GM21423 (cell line): ENCODE data around the gene TRPT1.

Experiments
- ATAC-seq: cut with Tn5 transposase; IDR thresholded peaks from one replicate; pipeline ENCODE4 v1.9.1; 2021; ENCODE audit warnings: mild to moderate bottlenecking, moderate library complexity; ENCODE audit not compliant: unreplicated experiment

The TRPT1 gene

DNA sequence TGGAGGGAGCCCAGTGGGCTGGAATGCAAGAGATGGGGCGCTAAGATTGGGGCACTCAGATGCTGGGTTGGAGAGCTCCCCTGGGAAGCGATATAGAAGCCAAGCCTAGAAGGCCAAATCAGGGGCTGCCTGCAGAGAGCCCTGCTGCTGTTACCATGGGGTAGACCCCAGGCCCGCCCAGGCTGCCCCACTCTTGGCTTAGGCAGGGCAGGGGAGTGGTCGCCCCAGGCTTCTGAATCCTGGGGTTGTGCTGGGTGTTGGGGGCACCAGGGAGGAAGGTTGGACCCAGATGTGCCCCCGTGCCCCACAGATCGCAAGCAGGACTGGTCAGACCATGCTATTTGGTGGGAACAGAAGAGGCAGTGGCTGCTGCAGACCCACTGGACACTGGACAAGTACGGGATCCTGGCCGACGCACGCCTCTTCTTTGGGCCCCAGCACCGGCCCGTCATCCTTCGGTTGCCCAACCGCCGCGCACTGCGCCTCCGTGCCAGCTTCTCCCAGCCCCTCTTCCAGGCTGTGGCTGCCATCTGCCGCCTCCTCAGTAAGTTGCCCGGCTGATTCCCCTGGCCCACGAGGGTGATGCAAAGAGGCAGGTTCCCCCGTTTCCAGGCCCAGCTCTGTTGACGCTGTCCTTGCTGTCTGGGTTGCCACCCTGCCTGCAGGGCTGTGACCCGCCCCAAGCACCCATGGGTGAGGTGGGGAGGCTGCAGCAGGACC, 15.5 kb downstream of the TRPT1 start:
- no peak for ATAC-seq

DNA sequence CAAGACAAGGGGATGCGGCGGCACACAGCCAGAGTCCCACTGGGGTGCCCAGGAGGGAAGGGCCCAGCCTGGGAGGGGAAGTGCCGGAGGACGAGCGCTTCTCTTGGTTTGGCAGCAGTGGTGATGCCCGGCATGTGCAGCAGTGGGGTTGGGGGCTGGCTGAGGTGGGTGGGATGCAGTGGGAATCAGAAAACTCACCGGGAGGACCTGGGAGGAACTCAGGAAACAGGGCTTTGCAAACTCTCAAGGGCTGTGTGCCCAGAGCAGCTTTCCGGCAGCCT, 16.5 kb downstream of the TRPT1 start:
- ATAC-seq: no peak

DNA sequence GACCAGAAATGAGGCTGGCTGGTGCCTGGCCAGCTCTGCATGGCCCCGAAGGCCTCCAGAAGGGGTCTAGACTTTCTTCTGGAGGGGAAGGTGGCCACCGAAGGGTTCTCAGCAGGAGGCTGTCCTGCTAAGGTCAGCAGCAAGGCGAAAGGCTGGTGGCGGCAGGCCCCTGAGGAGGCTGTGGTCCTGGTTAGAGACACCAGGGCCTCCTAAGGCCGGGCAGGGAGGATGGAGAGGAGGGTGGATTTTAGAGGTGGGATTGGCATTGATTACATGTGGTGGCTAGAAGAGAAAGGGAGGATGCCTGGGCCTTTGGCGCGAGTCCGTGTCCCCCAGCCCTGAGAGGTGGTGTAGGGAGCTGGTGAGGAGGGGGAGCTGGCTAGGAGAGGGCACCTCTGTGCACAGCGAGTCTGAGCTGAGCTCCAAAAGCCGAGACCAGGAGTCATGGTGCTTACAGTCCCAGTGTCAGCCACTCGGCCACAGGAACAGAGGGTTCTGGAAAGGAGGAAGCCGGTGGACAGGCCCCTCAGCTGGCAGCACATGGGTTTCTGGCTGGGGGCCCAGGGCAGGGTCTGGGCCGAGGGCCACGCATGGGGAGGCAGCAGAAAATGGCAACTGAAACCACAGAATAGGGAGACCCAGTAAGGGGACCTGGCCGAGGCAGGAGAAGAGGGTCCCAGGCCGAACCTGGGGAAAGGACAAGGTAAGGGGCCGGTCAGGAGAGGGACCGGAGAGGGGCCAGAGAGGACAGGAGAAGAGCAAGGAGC, 17.0 kb downstream of the TRPT1 start:
- no peak for ATAC-seq

DNA sequence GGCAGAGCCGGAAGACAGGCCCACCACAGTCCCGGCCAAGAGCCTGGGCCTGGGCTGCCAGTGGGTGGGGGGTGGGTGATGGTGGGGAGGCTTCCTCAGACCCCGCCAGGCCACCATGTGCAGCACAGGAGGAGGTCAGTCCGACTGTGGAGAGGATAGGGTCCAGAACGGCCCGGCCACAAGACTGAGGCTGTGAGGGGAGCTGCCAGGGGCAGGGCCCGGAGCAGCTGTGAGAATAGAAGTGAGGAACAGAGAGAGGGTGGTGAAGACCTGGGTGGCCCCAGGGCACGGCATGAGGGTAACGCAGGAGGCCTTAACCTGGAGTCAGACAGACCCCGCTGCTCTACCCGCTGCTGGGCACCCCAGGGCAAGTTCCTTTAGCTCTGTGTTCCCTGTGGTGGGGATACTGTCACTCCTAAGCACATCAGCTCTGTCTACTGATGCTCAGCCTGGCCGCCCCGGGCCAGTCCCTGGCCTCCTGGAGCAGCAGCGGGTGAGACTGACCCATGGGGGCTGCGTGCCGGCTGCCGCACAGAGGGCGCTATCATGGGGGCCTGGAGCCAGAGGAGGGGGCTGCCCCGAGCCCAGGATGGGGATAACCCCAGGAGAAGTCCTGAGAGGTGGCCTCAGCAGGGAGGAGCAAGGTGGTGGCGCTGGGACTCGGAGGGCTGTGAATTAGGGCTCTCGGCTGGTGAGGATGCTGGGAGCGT, 17.7 kb downstream of the TRPT1 start:
- ATAC-seq: no peak

DNA sequence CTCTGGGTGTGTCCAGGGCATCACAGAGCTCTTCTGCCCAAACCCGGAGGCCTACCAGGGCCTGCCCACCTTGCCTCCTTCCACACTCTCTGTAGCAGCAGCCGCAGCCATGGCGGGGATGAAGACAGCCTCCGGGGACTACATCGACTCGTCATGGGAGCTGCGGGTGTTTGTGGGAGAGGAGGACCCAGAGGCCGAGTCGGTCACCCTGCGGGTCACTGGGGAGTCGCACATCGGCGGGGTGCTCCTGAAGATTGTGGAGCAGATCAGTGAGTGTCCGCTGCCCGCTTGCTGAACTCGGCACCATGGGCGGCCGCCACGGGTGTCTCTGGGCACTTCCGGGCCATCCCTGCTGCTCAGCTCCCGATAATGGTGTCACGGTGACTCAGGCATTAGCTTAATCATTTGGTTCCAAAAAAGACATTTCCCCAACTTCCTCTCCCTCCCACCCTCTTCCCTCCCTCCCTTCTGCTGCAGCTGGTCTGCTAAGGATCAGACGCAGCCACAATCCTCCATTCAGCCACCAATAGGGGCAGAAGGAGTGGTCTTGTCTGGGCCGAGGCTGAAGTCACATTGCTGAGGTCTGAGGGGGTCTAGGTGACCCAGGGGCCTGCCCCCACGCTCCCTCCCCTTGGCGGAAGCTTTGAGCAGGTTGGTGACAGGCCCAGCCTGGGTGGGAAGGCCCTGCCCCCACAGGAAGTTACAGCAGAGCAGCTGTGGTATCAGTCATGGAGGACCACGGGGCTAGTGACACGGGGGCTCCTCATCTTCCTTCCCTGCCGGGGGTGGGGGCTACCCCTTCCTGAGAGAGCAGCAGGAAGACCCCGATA, 18.5 kb downstream of the TRPT1 start:
- ATAC-seq: peak; percentile 59

DNA sequence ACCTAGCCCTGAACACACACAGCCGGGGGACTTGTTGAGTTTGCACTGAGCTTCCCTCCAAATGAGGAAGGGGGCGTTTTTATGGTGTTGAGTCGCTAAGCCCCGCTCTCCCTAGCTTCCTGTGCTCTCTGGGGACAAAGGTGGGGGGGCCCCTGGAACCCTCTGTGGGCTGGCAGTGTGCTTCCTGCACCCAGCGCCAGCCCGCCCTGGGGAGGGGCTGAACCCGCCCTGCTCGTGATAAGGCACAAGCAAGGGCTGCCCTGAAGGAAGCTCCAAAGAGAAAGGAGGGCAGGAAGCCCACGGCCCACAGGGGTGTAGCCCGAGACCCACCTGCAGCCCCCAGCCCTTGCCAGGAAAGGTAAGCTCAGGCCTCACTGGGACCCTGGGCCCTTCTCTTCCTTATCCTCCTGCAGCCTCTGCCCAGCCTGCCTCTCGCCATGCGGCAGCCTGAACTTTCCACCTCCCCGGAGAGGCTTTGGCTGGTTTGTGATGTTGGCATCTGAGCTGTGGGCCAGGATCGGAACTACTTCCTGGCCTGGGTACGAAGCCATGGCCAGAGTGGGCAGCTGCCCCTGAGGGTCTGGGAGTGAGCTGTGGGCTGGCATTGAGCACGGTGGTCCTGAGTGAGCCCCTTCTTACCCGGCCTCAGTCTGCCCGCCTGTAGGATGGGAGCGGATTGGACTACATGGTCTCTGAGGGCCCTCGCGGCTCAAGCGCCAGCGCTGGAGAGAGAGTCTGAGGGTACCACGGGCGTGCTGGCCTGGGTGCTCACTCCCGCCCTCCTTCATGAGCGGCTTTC, 19.3 kb downstream of the TRPT1 start, which contains the start of gene FERMT3:
TSS of gene FERMT3 (plus strand) at position 265 of the 799 bp plus-strand sequence. CDS start 644 bp downstream, outside the sequence.
- ATAC-seq: peak; percentile 50

DNA sequence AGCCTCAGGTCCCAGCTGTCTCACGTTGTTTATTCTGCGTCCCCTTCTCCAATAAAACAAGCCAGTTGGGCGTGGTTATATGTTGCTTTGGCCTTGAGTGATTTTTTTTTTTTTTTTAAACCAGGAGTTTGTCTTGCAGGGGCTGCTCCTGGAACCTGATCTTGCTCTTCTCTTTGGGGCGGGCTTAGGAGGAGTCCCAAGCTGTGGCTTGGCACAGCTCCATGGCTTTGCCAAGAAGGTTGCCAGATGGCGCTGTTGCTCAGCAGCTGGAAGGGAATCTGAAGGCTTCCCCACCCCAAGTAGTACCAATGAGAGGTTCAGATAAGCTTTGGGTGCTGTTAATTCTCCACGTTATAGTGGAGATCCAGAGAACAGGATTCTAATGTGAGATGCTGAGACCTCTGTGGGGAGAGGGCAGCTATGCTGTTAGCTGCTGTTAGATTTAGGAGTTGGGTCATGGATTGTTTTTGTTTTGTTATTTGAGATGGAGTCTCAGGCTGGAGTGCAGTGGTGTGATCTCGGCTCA, 21.5 kb downstream of the TRPT1 start:
- ATAC-seq: no peak

DNA sequence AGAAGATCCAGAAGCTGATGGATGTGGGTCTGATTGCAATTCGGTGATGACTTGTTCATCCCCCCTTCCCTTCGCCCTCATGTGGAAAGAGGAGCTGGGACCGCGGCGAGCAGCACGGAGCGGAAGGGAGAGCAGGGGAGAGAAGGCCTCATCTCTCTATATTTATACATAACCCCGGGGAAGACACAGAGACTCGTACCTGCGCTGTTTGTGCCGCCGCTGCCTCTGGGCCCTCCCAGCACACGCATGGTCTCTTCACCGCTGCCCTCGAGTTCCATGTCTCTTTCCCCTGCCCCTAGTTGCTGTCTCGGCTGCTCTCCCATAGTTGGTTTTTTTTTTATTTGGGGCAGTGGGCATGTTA, 21.9 kb downstream of the TRPT1 start:
- ATAC-seq: no peak

DNA sequence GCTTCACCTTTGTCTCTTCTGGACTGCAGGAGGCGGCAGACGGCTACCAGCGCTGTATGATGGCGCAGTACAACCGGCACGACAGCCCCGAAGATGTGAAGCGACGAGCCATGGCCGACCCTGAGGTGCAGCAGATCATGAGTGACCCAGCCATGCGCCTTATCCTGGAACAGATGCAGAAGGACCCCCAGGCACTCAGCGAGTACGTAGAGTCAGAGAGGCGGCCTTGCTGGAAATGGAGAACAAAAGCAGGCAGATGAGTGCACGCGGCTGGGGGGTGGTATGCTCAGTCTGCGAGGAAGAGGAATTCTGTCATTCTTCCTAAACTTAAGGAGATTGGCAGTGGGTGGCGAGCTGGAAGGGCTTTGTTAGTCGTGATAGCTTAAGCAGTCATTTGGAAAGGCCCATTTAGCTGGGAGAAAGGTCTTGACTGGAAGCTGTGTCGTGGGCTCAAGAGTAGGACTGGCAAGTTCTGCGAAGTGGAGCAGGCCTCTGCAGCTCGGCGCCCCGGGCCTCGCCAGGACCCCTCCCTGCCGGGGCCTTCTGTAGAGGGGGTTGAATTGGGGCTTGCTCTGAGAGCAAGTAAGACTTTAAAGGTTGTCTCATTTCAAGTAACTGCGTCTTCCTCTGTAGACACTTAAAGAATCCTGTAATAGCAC, 22.4 kb downstream of the TRPT1 start:
- no peak for ATAC-seq

DNA sequence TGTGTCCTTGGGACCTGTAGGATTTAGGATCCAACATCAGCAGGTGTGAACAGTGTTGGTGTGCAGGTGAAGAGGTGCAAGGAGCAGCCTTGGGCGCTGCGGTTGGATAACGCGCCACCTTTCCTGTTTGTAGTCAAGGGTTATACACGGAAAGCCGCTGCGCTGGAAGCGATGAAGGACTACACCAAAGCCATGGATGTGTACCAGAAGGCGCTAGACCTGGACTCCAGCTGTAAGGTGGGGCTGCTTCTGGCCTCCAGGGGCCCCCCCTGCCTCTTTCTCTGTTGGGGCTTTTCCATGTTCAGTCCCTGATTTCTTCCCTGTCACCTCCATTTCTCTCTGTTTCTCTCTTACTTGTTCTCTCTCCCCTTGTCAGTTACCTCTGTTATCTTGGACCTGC, 23.0 kb downstream of the TRPT1 start:
- ATAC-seq: no peak

DNA sequence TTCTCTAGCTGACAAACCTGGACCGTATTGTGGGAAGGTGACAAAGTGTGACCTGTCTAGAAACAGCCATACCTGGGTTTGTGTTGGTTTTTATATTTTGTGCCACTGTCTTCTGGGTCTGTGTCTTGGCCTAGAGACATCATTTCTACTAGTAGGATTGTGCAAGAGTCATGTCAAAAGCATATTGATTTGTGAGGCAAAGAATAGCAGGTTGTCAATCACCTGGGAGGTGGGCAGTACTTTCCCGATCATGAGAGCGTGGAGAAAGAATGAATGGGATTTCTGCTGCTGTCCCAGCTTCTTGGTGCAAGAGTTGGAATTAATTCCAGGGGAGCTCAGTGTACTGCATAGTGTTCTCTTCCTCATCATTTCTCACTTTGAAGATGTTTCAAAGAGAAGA, 24.4 kb downstream of the TRPT1 start:
- ATAC-seq: no peak

DNA sequence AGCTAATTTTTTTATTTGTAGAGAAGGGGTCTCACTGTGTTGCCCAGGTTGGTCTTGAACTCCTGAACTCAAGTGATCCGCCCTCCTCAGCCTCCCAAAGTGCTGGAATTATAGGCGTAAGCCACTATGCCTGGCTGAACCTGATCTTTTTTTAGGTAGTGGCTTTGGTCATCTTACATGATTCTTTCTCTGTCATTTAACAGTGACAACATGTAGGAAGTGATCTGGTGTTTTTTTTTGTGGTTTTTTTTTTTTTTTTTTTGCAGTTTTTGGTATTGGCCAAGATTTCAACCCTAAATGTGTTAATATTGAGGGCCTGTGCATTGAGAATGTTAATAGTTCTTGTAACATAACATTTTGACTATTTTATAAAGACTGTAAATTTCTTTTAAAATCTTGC, 27.5 kb downstream of the TRPT1 start:
- no peak for ATAC-seq

DNA sequence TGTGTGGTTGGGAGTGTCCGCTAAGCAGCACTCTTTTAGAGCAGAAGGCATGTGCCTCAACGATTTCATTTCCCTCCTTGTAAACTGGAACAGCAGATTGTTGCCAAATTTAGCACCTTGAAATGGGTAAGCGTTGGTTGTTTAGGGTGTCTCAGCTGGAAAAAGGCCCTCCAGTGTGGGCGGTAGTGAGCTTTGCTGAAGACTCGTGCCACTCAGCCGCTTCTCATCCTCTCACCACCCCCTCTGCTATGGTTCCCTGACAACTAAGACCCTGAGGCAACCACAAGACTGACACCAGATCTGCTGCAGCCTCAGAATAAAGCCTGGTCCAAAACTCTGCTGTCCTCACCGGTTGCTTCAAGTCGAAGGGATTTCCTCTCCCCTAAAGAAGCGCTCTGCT, 29.4 kb downstream of the TRPT1 start:
- no peak for ATAC-seq

DNA sequence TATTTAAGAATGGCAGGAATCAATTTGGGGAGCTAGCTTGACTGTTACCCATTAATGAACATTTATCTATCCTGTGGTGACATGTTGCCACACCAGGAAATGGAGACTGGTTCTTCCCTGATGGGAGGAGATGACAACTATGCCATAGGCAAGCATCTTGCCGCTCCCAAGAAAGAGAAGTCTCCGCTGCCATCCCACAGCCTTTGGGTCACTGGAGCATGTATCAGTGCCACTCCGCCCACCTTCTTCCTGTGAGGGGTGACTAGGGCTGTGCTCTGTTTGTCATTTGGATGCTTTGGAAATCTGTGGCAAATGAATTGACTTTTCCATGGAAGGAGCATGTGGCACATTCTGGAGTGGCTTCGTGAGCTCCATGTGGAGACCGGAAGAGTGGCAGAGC, 33.6 kb downstream of the TRPT1 start:
- ATAC-seq: no peak

DNA sequence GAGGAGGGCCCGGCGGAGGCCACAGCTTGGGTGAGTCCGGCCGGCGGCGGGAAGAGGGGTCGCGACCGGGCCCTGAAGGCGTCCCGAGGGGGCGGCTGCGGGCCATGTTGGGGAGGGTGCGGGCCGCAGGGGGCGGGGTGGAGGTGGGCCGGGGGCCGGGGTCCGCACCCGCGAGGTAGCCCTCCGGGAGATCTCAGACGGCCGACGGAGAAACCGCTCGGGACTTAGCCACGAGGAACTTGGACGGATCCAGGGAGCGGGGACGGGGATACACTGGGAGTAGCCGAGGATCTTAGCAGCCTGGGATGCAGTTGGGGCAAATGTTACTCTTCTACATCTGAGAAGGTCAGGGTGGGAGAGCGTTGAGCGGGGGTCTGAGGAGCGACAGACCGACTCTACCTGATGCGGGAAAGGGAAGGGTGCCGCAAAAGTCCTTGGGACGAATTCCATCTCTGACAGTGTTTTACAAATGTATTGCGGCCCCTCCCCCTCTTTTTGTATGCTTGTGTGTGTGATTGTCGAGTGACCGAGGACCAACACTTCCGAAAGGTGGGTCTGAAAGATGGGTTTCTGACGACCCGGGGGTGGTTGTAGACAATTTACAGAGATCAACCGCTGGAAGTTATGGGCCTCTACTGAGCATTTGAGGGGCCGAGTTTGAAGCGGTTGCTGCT, 39.4 kb downstream of the TRPT1 start:
- no peak for ATAC-seq

DNA sequence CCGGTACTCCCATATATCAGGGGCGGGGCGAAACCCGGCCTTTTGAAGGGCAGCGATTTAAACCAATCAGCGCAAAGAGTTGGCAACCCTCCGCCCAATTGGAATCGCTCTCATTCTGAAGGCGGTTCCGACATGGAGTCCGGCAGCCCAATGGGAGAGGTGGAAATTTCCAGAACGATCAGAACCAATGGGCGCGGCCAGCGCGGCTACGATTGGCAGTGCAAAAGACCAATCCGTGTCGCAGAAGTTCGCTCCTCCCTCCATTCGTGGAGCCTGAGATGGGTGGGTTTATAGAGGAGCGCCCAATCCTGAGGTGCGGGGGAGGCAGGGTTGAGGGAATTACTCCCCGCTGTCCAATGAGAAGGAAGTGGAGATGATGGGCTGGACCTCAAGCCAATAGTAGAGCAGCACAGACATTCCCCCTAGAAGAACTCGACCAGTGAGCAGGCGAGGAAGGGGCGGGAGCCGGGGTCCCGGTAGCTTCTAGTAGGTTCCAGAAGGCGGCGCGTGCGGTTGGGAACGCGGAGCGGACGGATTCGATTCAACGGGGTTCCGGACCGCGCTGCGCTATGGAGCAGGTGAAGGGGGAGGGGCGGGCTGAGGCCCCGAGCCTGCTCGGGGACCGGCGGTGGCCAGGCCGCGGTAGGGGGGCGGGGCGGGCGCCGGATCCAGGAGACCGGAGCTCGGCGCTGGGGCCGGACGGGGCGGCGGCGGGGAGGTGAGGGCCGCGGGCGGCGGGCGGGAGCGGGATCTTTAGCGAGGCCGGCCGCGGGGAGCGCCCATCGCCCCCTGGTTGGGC, 40.1 kb downstream of the TRPT1 start, which contains the start of gene STIP1:
TSS of gene STIP1 (plus strand) at position 479 of the 799 bp plus-strand sequence. CDS start at position 570, 91 bp downstream.
- ATAC-seq: peak; percentile 83

DNA sequence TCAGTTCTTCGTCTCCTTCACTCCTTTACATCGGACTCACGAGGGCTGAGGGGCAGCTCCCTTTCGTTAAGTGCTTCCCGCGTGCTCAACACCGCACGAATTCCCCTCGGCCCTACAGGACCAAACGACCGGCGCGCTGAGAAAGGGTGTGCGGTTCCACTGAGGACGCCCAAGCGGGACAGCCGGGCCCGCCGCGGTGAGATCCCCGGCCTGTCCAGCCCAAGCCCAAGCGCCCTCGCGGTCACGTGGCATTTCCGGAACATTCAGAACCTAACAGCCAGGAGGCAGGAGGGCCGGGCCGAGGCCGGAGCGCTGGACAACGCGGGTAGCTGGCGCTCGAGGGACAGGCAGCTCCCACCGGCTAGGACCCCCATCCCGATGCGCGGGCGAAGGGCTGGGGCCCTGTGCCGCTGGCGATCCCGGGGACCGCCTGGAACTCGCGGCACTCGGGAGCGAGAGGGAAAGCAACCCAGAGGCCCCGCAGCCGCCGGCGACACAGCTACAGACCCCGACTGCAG, 40.8 kb downstream of the TRPT1 start:
- ATAC-seq: peak; percentile 24

DNA sequence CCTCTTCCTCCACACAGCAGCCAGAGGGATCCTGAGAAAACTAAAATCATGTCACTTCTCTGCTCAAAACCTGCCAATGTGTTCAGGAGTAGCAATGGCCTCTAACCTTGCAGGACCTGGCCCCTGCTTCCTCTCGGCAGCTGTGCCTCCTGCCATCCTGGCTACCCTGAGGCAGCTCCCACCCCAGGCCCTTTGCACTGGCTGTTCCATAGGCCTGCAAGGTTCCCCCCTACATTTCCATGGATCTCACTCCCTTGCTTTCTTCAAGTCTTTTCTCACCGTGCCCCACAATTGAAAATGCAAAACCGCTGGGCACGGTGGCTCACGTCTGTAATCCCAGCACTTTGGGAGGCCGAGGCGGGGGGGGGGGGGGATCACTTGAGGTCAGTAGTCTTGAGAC, 42.1 kb downstream of the TRPT1 start:
- ATAC-seq: no peak
